ENCODE data around the gene OBP2B. TPM values are rescaled to one million over a fixed set of nuclear protein-coding genes. Genes with fewer than 3 reads are reported as not detected.
"Not testable (repeated sequence)": the region's sequence is repeated elsewhere in the genome, so short reads cannot be mapped to it uniquely, and the experiment has no call there.

The OBP2B gene, protein sequence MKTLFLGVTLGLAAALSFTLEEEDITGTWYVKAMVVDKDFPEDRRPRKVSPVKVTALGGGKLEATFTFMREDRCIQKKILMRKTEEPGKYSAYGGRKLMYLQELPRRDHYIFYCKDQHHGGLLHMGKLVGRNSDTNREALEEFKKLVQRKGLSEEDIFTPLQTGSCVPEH
- 10 to 100 TPM in 1 of 4 donors, 1 to 10 TPM in 3; 2.6 to 11.7 (median 7.1) TPM for total RNA-seq

- H3K27ac ChIP-seq; H3K36me3 ChIP-seq; DNase-seq (ENCODE audit: low spot score in 2 of 2); H3K4me3 ChIP-seq; H3K4me1 ChIP-seq; H3K9me3 ChIP-seq: not testable (repeated sequence)
- WGBS: no CpG with 5 or more reads among the region's 18 CpGs
- peaks cover 36% of the 10 kb centered on the region for H3K27me3 ChIP-seq
These were observed at the start of gene OBP2B for GRCh38 chr9:133208880-133209300. OBP2B (minus strand) TSS chr9:133209250; CDS start chr9:133209199, 51 bp downstream.

GRCh38 chr9:133258061-133259015 lies 49.3 kb upstream of the OBP2B start:
- TF ChIP-seq POLR2A (IDR thresholded peaks at IDR 0.05) (no peak), EP300 (IDR thresholded peaks at IDR 0.05) (no peak), POLR2AphosphoS5 (IDR thresholded peaks at IDR 0.05) (no peak)
- TF ChIP-seq, protein P1, sequence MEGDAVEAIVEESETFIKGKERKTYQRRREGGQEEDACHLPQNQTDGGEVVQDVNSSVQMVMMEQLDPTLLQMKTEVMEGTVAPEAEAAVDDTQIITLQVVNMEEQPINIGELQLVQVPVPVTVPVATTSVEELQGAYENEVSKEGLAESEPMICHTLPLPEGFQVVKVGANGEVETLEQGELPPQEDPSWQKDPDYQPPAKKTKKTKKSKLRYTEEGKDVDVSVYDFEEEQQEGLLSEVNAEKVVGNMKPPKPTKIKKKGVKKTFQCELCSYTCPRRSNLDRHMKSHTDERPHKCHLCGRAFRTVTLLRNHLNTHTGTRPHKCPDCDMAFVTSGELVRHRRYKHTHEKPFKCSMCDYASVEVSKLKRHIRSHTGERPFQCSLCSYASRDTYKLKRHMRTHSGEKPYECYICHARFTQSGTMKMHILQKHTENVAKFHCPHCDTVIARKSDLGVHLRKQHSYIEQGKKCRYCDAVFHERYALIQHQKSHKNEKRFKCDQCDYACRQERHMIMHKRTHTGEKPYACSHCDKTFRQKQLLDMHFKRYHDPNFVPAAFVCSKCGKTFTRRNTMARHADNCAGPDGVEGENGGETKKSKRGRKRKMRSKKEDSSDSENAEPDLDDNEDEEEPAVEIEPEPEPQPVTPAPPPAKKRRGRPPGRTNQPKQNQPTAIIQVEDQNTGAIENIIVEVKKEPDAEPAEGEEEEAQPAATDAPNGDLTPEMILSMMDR (IDR thresholded peaks at IDR 0.05): no peak
- Histone ChIP-seq H3K4me1 (no peaks in the 10 kb centered on the region), H3K27me3 (no peaks in the 10 kb centered on the region), H3K36me3 (no peaks in the 10 kb centered on the region), H3K4me3 (no peak overlapping the region), H3K9me3 (no peaks in the 10 kb centered on the region), H3K27ac (no peak overlapping the region)
- 75% methylated on average over 11 of the region's 21 CpGs for WGBS
- peak in 1 of 2 donors; percentile 65 for DNase-seq (ENCODE audit: low spot score in 2 of 2)

DNA sequence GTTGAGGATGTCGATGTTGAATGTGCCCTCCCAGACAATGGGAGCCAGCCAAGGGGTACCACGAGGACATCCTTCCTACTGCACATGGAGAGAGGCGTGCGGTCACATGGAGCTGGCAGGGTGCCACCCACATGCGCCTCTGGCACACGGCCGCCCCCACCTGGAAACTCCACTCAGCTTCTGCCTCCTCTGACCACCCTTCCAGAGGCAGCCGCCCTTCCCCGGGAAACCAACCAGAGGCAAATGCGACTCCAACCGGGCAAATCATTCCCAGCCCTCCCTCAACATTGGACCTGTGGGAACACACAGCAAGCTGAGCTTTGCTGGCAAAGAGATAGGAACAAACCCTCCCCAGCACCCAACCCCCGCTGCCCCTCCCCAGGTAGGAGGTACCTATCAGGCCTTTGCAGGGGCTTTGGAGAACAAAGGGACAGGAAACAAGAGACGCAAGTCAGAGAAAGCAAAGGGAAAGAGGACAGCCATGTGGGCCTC lies 48.5 kb upstream of the OBP2B start:
- 62% methylated on average over 2 of the region's 13 CpGs for WGBS
- no peak overlapping the region for H3K27ac ChIP-seq

GRCh38 chr9:133256686-133257091 lies 47.6 kb upstream of the OBP2B start:
- peaks cover 16% of the 10 kb centered on the region for H3K4me1 ChIP-seq
- no peak for TF ChIP-seq POLR2AphosphoS5 (IDR thresholded peaks at IDR 0.05)
- no peak for TF ChIP-seq EP300 (IDR thresholded peaks at IDR 0.05)
- no peak for TF ChIP-seq POLR2A (IDR thresholded peaks at IDR 0.05)
- TF ChIP-seq, protein P1 (IDR thresholded peaks at IDR 0.05): no peak
- no peaks in the 10 kb centered on the region for H3K9me3 ChIP-seq
- DNase-seq (ENCODE audit: low spot score in 2 of 2): peak in 1 of 2 donors; percentile 73
- no peak overlapping the region for H3K27ac ChIP-seq
- no peaks in the 10 kb centered on the region for H3K36me3 ChIP-seq
- WGBS: 79% methylated on average over 9 of the region's 10 CpGs
- no peaks in the 10 kb centered on the region for H3K27me3 ChIP-seq
- H3K4me3 ChIP-seq: no peak overlapping the region

More for the DNA sequence above, 48.5 kb upstream of the OBP2B start:
- H3K36me3 ChIP-seq: no peaks in the 10 kb centered on the region
- no peaks in the 10 kb centered on the region for H3K9me3 ChIP-seq
- TF ChIP-seq, protein P1 (IDR thresholded peaks at IDR 0.05): no peak
- no peak for TF ChIP-seq EP300 (IDR thresholded peaks at IDR 0.05)
- no peak for TF ChIP-seq POLR2A (IDR thresholded peaks at IDR 0.05)
- no peak for TF ChIP-seq POLR2AphosphoS5 (IDR thresholded peaks at IDR 0.05)
- no peaks in the 10 kb centered on the region for H3K27me3 ChIP-seq
- no peak overlapping the region for H3K4me3 ChIP-seq
- peak in 1 of 2 donors; percentile 77 for DNase-seq (ENCODE audit: low spot score in 2 of 2)
- peaks cover 8% of the 10 kb centered on the region for H3K4me1 ChIP-seq

GRCh38 chr9:133256136-133256461 lies 47.0 kb upstream of the OBP2B start:
- Histone ChIP-seq H3K4me1 (peaks cover 21% of the 10 kb centered on the region), H3K27ac (no peak overlapping the region), H3K27me3 (no peaks in the 10 kb centered on the region), H3K4me3 (no peak overlapping the region), H3K9me3 (no peaks in the 10 kb centered on the region), H3K36me3 (no peaks in the 10 kb centered on the region)
- no peak for TF ChIP-seq POLR2AphosphoS5 (IDR thresholded peaks at IDR 0.05)
- TF ChIP-seq, protein P1 (IDR thresholded peaks at IDR 0.05): no peak
- no peak for TF ChIP-seq EP300 (IDR thresholded peaks at IDR 0.05)
- no peak for TF ChIP-seq POLR2A (IDR thresholded peaks at IDR 0.05)
- 100% methylated on average over 6 of the region's 30 CpGs for WGBS
- peak in 1 of 2 donors; percentile 48 for DNase-seq (ENCODE audit: low spot score in 2 of 2)

All from suprapubic skin (tissue), 4 donors.